ENCODE data around the gene ZNF770. TPM values are rescaled to one million over a fixed set of nuclear protein-coding genes. Genes with fewer than 3 reads are reported as not detected.

ZNF770 gene
- total and polyA plus RNA-seq, 9 donors, result 13.5 to 60.2 (median 34.8) TPM

GRCh38 chr15:34986326-34986725, 1.8 kb downstream of the ZNF770 start:
- no peaks in the 10 kb centered on the region for H3K36me3 ChIP-seq
- H3K9me3 ChIP-seq, result no peaks in the 10 kb centered on the region
- intact Hi-C loops (cut with DNase I), result no loop called here
- WGBS, 3 donors, result 59 to 75% (median 64%) methylated on average over 1 of the region's 1 CpG
- H3K27ac ChIP-seq, result no peak overlapping the region
- H3K4me3 ChIP-seq, result peak overlapping the region; percentile 55
- no peak for DNase-seq
- peaks cover 10% of the 10 kb centered on the region for H3K4me1 ChIP-seq (ENCODE audit: insufficient read depth)
- TF ChIP-seq CTCF (IDR thresholded peaks at IDR 0.05) (no peak), EP300 (IDR thresholded peaks at IDR 0.05) (no peak), POLR2A (IDR thresholded peaks at IDR 0.05) (no peak)
- no peaks in the 10 kb centered on the region for H3K27me3 ChIP-seq

DNA sequence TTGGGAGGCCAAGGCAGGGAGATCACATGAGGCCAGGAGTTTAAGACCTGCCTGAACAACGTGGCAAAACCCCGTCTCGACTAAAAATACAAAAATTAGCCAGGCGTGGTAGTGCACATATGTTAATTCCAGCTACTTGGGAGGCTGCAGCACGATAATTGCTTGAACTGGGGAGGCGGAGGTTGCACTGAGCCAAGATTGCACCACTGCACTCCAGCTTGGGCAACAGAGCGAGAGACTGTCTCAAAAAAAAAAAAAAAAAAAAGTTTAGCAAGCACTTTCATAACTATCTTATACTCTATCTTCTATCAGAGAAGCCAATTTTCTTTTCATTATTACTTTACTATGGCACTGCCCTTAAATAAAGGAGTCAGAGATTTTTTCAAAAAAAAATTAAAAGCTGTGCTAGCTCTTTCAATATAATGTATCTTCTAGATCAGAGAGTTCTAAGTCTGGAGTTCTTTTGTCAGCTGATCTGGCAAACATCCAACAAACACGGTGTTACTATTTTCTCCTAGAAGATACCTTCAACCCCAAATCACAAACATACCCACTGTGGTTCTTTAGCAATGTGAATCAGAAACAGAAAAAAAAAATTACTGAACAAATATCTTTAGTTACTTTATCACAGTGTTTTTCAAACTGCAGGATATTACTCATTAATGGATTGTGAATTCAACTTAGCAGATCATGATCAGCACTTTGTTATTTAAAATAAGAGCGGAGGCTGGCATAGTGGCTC, 3.0 kb downstream of the ZNF770 start:
- Histone ChIP-seq H3K36me3 (no peaks in the 10 kb centered on the region), H3K4me1 (ENCODE audit: insufficient read depth) (peaks cover 10% of the 10 kb centered on the region), H3K27ac (no peak overlapping the region), H3K27me3 (no peaks in the 10 kb centered on the region), H3K9me3 (no peaks in the 10 kb centered on the region), H3K4me3 (no peak overlapping the region)
- DNase-seq, result no peak
- intact Hi-C loops (cut with DNase I), result no loop called here
- WGBS, 3 donors, result 65 to 77% (median 69%) methylated on average over 9 of the region's 9 CpGs
- TF ChIP-seq POLR2A (IDR thresholded peaks at IDR 0.05) (no peak), EP300 (IDR thresholded peaks at IDR 0.05) (no peak), CTCF (IDR thresholded peaks at IDR 0.05) (no peak)

GRCh38 chr15:34976743-34977142, 11.3 kb downstream of the ZNF770 start:
- intact Hi-C loops (cut with DNase I), result no loop called here
- no peaks in the 10 kb centered on the region for H3K4me1 ChIP-seq (ENCODE audit: insufficient read depth)

GRCh38 chr15:34976073-34976472, 12.0 kb downstream of the ZNF770 start:
- DNase-seq, result no peak
- intact Hi-C loops (cut with DNase I), result no loop called here
- no peak overlapping the region for H3K4me3 ChIP-seq
- no peaks in the 10 kb centered on the region for H3K36me3 ChIP-seq
- no peaks in the 10 kb centered on the region for H3K27me3 ChIP-seq
- no peak for TF ChIP-seq EP300 (IDR thresholded peaks at IDR 0.05)
- no peak for TF ChIP-seq CTCF (IDR thresholded peaks at IDR 0.05)
- no peak for TF ChIP-seq POLR2A (IDR thresholded peaks at IDR 0.05)
- no peaks in the 10 kb centered on the region for H3K4me1 ChIP-seq (ENCODE audit: insufficient read depth)
- H3K27ac ChIP-seq, result no peak overlapping the region
- H3K9me3 ChIP-seq, result no peaks in the 10 kb centered on the region
- 95 to 98% (median 97%) methylated on average over 2 of the region's 2 CpGs for WGBS, 3 donors

More at GRCh38 chr15:34976743-34977142, 11.3 kb downstream of the ZNF770 start:
- Histone ChIP-seq H3K4me3 (no peak overlapping the region), H3K36me3 (no peaks in the 10 kb centered on the region), H3K27ac (no peak overlapping the region), H3K27me3 (no peaks in the 10 kb centered on the region), H3K9me3 (no peaks in the 10 kb centered on the region)
- DNase-seq, result no peak
- no peak for TF ChIP-seq POLR2A (IDR thresholded peaks at IDR 0.05)
- no peak for TF ChIP-seq EP300 (IDR thresholded peaks at IDR 0.05)
- no peak for TF ChIP-seq CTCF (IDR thresholded peaks at IDR 0.05)
- WGBS, 3 donors, result 68 to 91% (median 84%) methylated on average over 2 of the region's 2 CpGs

Measured in ovary (tissue), 9 donors.